Aorta (tissue), 5 donors: ENCODE data around the gene IGFBP1. TPM values are rescaled to one million over a fixed set of nuclear protein-coding genes. Genes with fewer than 3 reads are reported as not detected.

Experiments
- ATAC-seq: fragments of 200-7000 bp; cut with Tn5 transposase; one replicate; pipeline ENCODE4 v1.9.1; 2022; ENCODE audit warnings: moderate library complexity; ENCODE audit not compliant: low FRiP score
- DNase-seq, 2 donors: peaks; one replicate each; pipeline ENCODE4 v3.0.0-alpha.2; 2020
- H3K27ac ChIP-seq, 2 donors: one replicate each; pipeline ENCODE4 v1.5.1; 2013; ENCODE audit warnings: low read length in 2 of 2, mild to moderate bottlenecking in 2 of 2, moderate library complexity in 2 of 2, control low read depth in 1 of 2, inconsistent platforms in 1 of 2, low read depth in 1 of 2
- H3K27me3 ChIP-seq, 2 donors: one replicate each; pipeline ENCODE4 v1.6.1; 2013; ENCODE audit warnings: control low read depth in 1 of 2, low read length in 1 of 2, mild to moderate bottlenecking in 1 of 2, moderate library complexity in 1 of 2; ENCODE audit not compliant: insufficient read depth in 2 of 2, control insufficient read depth in 1 of 2
- H3K36me3 ChIP-seq, 2 donors: one replicate each; pipeline ENCODE4 v1.6.1; 2013; ENCODE audit warnings: control low read depth in 1 of 2, low read length in 1 of 2, mild to moderate bottlenecking in 1 of 2; ENCODE audit not compliant: insufficient read depth in 2 of 2, control insufficient read depth in 1 of 2
- H3K4me1 ChIP-seq, 2 donors: one replicate each; pipeline ENCODE4 v1.6.1; 2013; ENCODE audit warnings: low read length in 2 of 2, control low read depth in 1 of 2, mild to moderate bottlenecking in 1 of 2, moderate library complexity in 1 of 2; ENCODE audit not compliant: insufficient read depth in 2 of 2, control insufficient read depth in 1 of 2
- H3K4me3 ChIP-seq, 2 donors: one replicate each; pipeline ENCODE4 v1.5.1; 2013; ENCODE audit warnings: low read length in 2 of 2, control low read depth in 1 of 2, mild to moderate bottlenecking in 1 of 2
- H3K9me3 ChIP-seq: one replicate; pipeline ENCODE4 v1.6.1; 2013; ENCODE audit warnings: mild to moderate bottlenecking, low read length; ENCODE audit not compliant: control insufficient read depth
- WGBS, 2 donors: extraction: QIAGEN DNeasy Blood & Tissue Kit; methylation state at CpG; one replicate each; pipeline ENCODE4 v1.1.7; 2013; 5-methylcytosine and 5-hydroxymethylcytosine counted together
- intact Hi-C, 2 donors: fragments of 100-400 bp; cut with DNase I; formaldehyde crosslinking; loops; one replicate each; pipeline versions ENCODE4 v1.14.2 to v1.15.0; 2022
- polyA plus RNA-seq, 2 donors: library from polyadenylated mRNA; stranded (reverse); fragments of 200-250 nt; gene quantifications; one replicate each; pipeline ENCODE4 v1.2.3, GENCODE V29; 2013
- total RNA-seq, 2 donors: library from RNA; stranded (reverse); fragmentation: NEBNext Ultra II Directional; extraction: Animal tissue kit (Norgen Biotek cat#: 25700); gene quantifications; one replicate each; pipeline ENCODE4 v1.2.1, GENCODE V29; 2021
- donor health status: healthy with polysubstance abuse.
- donor health status: Bipolar disorder and iron deficiency.
- donor health status: DM: no; HTN: no; CAD: no.
- donor health status: DM: no; HTN: no; CAD: no.
- donor health status: DM: yes; HTN: yes; CAD: no.

IGFBP1 gene
- total and polyA plus RNA-seq, 4 donors: not detected

DNA sequence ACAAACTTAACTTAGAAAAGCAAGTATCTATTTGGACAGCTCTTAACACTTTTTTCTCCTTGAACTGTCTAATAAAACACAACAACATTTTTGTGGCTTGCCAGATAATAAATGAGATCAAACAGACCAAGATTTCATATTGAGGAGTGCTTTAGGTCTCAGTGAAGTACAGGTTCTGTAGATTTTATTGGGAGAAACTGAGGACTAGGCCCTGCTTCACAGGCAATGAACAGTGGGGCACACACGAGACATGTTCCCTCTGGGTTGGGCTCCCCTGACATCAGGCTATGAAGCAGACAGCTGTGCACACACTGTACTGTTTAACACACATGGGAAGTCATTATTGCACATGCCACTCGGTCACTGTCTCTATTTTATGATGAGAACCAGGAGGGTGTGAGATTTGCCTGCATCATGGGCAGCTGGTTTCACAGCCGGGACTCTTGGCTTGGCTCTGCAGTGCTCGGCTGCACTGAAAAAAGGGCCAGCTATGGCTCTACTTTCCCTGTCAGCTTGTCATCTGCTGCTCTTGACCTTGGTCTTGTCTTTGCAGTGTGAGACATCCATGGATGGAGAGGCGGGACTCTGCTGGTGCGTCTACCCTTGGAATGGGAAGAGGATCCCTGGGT lies 4.2 kb downstream of the IGFBP1 start:
- ATAC-seq (no peak), DNase-seq (no peak)
- no peak overlapping the region for H3K4me3 ChIP-seq
- H3K27me3 ChIP-seq: no peaks in the 10 kb centered on the region
- intact Hi-C loops: no loop called here
- no peaks in the 10 kb centered on the region for H3K36me3 ChIP-seq
- no peaks in the 10 kb centered on the region for H3K9me3 ChIP-seq
- H3K4me1 ChIP-seq: no peaks in the 10 kb centered on the region
- no peak overlapping the region for H3K27ac ChIP-seq
- WGBS, 2 donors: 90% methylated on average over 6 of the region's 6 CpGs

DNA sequence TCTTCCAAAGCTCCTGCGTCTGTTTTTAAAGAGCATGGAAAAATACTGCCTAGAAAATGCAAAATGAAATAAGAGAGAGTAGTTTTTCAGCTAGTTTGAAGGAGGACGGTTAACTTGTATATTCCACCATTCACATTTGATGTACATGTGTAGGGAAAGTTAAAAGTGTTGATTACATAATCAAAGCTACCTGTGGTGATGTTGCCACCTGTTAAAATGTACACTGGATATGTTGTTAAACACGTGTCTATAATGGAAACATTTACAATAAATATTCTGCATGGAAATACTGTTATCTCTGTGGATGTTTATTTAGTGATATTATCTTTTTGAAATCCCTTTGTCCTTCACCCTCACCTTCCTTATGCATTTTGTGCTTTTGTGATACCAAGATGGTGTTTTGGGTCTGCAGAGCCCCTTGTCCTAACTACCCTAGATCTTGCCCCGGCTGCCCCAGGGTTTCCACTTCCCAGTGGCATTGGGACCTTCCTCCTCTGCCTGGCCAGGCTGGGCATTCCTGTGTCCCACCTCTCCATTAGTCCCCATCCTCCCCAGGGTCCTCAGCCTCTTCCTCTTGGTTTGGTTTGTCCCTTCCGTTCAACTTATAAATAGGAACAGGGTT lies 5.2 kb downstream of the IGFBP1 start:
- Histone ChIP-seq H3K27ac (no peak overlapping the region), H3K4me1 (no peaks in the 10 kb centered on the region), H3K36me3 (no peaks in the 10 kb centered on the region), H3K27me3 (no peaks in the 10 kb centered on the region), H3K9me3 (no peaks in the 10 kb centered on the region), H3K4me3 (no peak overlapping the region)
- ATAC-seq: no peak
- intact Hi-C loops: no loop called here
- DNase-seq: no peak
- 76 to 77% methylated on average over 5 of the region's 5 CpGs for WGBS, 2 donors

DNA sequence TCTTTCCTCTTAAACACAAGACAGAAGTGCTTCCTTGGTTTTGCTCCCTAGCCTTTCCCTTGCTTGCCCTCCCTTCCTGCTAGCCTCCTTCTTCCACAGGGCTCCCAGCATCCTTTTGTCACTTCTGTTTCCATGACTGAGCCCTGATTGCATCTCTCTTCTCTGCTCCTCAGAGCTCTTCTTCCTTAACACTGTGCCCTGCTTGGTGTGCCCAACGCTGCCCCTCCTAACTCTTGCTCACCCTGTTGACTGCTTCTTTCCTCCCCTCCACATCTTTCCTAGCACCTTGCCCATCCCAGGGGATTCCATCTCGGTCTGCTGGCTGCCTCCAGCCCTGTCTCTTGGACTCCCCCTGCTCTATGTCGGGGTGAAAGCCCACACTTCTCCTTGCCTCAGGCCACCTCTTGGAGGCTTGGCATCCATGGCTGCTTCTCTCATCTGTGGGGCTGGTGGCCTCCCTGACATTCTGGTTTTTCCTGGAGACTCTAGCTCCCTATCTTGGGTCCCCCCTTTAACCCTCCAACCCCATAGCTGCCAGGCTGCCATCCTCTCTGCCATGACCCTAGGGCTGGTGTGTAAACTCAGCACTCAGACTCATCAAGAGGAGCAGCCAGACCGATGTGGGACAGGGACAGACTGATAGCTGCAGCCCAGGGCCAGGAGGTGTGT lies 5.8 kb downstream of the IGFBP1 start:
- no peaks in the 10 kb centered on the region for H3K36me3 ChIP-seq
- DNase-seq (peak in 1 of 2 donors; percentile 36), ATAC-seq (no peak)
- no peak overlapping the region for H3K4me3 ChIP-seq
- 78 to 86% methylated on average over 4 of the region's 4 CpGs for WGBS, 2 donors
- H3K27ac ChIP-seq: no peak overlapping the region
- no peaks in the 10 kb centered on the region for H3K9me3 ChIP-seq
- no peaks in the 10 kb centered on the region for H3K27me3 ChIP-seq
- intact Hi-C loops: no loop called here
- H3K4me1 ChIP-seq: no peaks in the 10 kb centered on the region

DNA sequence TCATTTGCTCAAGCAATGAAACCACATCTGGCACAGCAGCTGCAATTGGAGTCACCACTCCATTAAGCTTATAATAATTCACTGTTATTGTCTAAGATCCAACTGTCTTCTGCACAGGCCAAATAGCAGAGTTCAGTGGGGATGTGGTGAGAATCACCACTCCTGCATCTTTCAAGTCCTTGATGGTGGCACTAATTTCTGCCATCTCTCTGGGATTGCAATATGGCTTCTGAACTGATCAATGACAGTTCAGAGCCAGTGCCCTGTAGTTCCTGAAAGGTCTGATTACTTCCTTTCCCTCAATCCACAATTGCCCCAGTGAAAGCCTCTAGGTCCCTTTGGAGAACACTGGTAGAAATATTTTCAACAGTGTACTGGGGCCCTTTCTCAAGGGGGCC lies 6.4 kb downstream of the IGFBP1 start:
- ATAC-seq (no peak), DNase-seq (no peak)
- H3K27ac ChIP-seq: no peak overlapping the region
- no peaks in the 10 kb centered on the region for H3K4me1 ChIP-seq
- H3K36me3 ChIP-seq: no peaks in the 10 kb centered on the region
- no peaks in the 10 kb centered on the region for H3K27me3 ChIP-seq
- H3K9me3 ChIP-seq: no peaks in the 10 kb centered on the region
- no peak overlapping the region for H3K4me3 ChIP-seq
- intact Hi-C loops: no loop called here

DNA sequence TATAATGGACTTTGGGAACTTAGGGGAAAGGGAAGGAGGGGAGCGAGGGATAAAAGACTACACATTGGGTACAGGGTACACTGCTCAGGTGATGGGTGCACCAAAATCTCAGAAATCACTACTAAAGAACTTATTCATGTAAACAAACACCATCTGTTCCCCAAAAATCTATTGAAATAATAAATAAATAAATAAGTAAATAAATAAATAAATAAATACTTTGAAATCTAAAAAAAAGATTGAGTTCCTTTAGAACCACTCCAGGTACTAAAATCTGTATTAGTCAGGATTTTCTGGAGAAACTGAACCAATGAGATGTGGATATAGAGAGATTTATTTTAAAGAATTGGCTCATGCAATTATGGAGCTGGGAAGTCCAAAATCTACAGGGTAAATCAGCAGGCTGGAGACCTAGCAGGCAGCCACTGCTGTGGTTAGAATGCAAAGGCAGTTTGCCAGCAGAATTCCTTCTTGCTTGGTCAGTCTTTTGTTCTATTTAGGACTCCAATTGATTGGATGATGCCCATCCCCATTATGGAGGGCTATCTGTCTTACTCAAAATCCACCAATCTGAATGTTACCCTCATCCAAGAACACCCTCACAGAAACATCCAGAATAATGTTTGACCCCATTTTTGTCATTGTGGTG lies 8.9 kb downstream of the IGFBP1 start:
- Histone ChIP-seq H3K36me3 (no peaks in the 10 kb centered on the region), H3K27ac (no peak overlapping the region), H3K27me3 (no peaks in the 10 kb centered on the region), H3K4me3 (no peak overlapping the region), H3K9me3 (no peaks in the 10 kb centered on the region), H3K4me1 (no peaks in the 10 kb centered on the region)
- intact Hi-C loops: loop anchor here in 1 of 2 donors (2.0 kb wide), 1 partner anchor 1362 kb away; no protein-coding TSS in a partner anchor
- WGBS, 2 donors: 97 to 100% methylated on average over 1 of the region's 1 CpG
- DNase-seq (no peak), ATAC-seq (no peak)

DNA sequence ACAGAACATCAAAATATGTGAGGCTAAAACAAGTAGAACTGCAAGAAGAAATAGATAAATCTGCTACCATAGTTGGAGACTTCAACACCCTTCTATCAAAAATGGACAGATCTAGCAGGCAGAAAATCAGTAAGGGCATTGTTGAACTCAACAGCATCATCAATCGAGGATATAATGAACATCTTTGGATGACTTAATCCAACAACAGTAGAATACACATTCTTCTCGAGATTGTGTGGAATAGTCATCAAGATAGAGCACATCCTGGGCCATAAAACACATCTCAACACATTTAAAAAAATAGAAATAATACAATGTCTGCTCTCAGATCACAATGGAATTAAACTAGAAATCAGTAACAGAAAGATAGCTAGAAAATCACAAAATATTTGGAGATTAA lies 9.9 kb downstream of the IGFBP1 start:
- intact Hi-C loops: no loop called here
- no peak overlapping the region for H3K4me3 ChIP-seq
- H3K27me3 ChIP-seq: no peaks in the 10 kb centered on the region
- 60 to 68% methylated on average over 2 of the region's 2 CpGs for WGBS, 2 donors
- H3K27ac ChIP-seq: no peak overlapping the region
- no peak for DNase-seq
- no peaks in the 10 kb centered on the region for H3K9me3 ChIP-seq
- H3K4me1 ChIP-seq: no peaks in the 10 kb centered on the region
- ATAC-seq: no peak
- no peaks in the 10 kb centered on the region for H3K36me3 ChIP-seq

DNA sequence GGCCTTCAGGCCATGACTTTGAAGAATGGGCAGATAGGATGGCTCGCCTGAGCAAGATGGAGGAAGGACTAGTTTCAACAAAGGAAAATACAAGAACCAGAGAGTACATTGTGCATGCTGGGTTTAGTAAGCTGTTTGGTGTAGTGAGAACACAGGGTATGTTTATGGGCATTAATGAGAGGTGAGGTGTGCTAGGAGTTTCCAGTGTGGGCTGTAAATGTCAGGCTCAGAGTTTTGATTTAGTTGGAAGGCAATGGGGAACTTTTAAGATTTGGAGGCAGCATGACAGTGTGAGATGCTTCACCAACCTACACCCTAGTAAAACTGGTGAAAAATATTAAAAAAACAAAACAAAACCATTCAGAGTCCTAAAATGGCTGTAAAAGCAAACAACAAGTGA lies 13.3 kb downstream of the IGFBP1 start:
- Histone ChIP-seq H3K9me3 (no peaks in the 10 kb centered on the region), H3K4me1 (no peaks in the 10 kb centered on the region), H3K36me3 (no peaks in the 10 kb centered on the region), H3K4me3 (no peak overlapping the region), H3K27me3 (no peaks in the 10 kb centered on the region), H3K27ac (no peak overlapping the region)
- ATAC-seq: no peak
- WGBS, 2 donors: 82 to 94% methylated on average over 1 of the region's 1 CpG
- intact Hi-C loops: no loop called here
- no peak for DNase-seq

DNA sequence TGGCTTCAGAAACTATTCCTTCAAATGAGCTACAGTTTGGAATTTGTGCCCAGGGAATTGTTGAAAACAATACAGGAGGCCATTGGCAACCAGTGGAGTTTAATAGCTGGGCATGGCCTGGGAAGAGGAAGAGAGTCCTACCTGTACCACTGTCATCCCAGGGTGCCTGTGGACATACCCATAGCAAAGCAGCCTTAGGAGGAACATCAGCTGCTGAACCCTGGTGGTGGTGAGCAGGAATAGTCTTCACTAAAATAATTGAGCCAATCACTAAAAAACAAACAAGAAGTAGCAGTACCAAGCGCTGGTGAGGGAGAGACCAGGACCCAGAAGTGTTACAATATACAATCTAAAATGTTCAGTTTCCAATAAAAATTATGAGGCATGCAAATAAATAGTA lies 14.5 kb downstream of the IGFBP1 start:
- DNase-seq (no peak), ATAC-seq (no peak)
- no peaks in the 10 kb centered on the region for H3K36me3 ChIP-seq
- H3K27me3 ChIP-seq: no peaks in the 10 kb centered on the region
- no peak overlapping the region for H3K27ac ChIP-seq
- no peak overlapping the region for H3K4me3 ChIP-seq
- intact Hi-C loops: no loop called here
- H3K4me1 ChIP-seq: no peaks in the 10 kb centered on the region
- H3K9me3 ChIP-seq: no peaks in the 10 kb centered on the region
- WGBS, 2 donors: 90 to 93% methylated on average over 1 of the region's 1 CpG

DNA sequence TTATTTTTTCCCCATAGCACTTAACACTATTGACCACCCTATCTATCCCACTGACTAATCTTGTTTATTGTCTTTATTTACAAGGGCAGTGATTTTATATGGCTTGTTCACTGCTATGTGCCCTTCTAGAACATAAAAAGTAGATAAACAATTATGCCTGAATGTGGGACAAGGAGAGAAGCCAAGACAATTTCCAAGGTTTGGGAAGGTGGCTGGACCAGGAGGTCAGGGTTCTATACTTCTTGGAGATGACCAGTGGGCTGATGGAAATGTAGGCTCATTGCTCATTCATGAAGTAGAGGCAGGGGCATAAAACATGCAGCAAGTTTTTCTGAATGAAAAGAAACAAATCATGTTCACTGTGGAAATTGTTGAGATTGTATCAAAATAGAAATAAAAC lies 21.3 kb downstream of the IGFBP1 start:
- DNase-seq (no peak), ATAC-seq (no peak)
- H3K4me3 ChIP-seq: no peak overlapping the region
- intact Hi-C loops: no loop called here
- H3K9me3 ChIP-seq: no peaks in the 10 kb centered on the region
- H3K27me3 ChIP-seq: no peaks in the 10 kb centered on the region
- no peaks in the 10 kb centered on the region for H3K4me1 ChIP-seq
- no peak overlapping the region for H3K27ac ChIP-seq
- H3K36me3 ChIP-seq: peaks cover 0 to 4% of the 10 kb centered on the region in 2 donors
